ENCODE results near the gene KCNK18.

The KCNK18 gene

GRCh38 chr10:117254774-117255735 is 57.8 kb downstream of the KCNK18 start:
- no peak for DNase-seq

GRCh38 chr10:117255835-117256460 is 58.7 kb downstream of the KCNK18 start:
- DNase-seq = no peak

DNA sequence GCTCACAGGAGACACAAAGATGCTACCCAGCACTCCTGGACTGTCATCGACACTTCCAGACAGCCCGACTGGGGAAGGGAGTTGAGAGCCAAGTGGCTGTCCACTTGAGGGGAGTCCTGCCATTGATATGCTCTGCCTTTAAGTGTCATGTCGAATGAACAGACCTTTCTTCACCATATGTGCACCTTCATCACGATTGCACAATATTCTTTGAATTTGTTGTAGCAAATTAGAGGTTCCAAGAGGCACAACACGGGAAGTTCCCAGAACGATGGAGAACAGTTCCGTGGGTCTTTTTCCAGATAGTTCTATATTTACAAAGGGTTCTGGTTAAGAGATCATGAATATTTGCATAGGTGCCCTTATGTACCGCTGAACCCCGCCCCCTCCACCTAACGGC is 59.6 kb downstream of the KCNK18 start:
- no peak for DNase-seq

GRCh38 chr10:117257721-117258120 is 60.4 kb downstream of the KCNK18 start:
- DNase-seq = no peak

GRCh38 chr10:117259279-117259678 is 62.0 kb downstream of the KCNK18 start:
- DNase-seq = no peak

Measured in activated CD4-positive, CD25-positive, alpha-beta regulatory T cell treated with anti-CD3 and anti-CD28 coated beads, Interleukin-2, amount 50 U/mL, for 72 hours (primary cell).